Activated CD8-positive, alpha-beta memory T cell treated with anti-CD3 and anti-CD28 coated beads for 1 hour (primary cell): ENCODE data around the gene HTD2.
"Not testable (repeated sequence)": the region's sequence is repeated elsewhere in the genome, so short reads cannot be mapped to it uniquely, and the experiment has no call there.

Source experiments
- DNase-seq, 2 donors: peaks; one replicate each; pipeline ENCODE4 v3.0.0-alpha.2; 2020; ENCODE audit warnings: low read depth in 1 of 2; ENCODE audit errors: extremely low read depth in 1 of 2

Gene HTD2

DNA sequence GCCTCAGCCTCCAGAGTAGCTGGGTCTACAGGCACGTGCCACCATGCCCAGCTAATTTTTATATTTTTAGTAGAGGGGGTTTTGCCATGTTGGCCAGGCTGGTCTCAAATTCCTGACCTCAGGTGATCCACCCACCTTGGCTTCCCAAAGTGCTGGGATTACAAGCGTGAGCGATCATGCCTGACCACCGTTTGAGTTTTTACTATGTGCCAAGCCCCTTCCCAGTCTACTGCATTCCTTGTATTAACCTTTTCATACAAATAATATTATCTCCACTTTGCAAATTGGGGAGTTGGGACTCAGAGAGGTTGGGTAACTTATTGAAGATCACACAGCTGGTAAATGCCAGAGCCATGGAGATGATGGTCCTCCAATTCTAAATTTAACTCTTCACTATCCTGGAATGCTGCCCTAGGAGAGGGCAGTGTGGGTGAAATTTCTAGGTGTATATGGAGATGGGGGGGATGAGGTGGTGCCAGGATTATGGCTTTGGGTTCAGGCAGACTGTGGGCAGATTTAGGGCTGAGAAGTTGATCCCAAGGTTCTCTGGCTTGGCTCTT lies 25.4 kb downstream of the HTD2 start:
- DNase-seq: no peak

DNA sequence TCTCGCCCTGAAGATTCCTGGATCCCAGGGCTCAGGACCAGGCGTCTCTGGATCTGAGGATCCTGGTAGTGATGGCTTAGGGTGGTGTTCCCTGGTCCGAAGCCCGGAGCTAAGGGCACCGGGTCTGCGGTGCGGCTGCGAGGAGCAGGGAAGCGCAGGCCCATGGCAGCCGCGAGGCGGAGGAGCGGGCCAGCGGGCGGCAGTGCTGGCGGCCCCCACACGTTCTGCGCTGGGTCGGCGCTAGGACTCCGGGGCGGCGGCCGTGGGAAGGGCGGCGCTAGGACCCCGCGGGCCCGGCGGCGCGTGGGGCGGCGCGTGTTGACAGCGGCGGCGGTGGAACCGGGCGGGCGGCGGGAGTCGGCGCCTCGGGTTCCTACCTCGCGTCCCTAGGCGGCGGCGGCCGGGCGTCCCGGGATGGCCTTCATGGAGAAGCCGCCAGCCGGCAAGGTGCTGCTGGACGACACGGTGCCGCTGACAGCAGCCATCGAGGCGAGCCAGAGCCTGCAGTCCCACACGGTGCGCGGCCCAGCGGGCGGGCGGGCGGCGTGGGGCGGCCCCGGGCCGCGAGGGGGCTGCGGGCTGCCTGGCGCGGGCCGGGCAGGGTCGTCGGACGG lies 26.4 kb downstream of the HTD2 start, which contains the start of gene PXK:
PXK (plus strand) TSS at position 318 of the 614 bp plus-strand sequence; CDS start at position 415, 97 bp downstream.
- DNase-seq: peak; percentile 19 to 71

DNA sequence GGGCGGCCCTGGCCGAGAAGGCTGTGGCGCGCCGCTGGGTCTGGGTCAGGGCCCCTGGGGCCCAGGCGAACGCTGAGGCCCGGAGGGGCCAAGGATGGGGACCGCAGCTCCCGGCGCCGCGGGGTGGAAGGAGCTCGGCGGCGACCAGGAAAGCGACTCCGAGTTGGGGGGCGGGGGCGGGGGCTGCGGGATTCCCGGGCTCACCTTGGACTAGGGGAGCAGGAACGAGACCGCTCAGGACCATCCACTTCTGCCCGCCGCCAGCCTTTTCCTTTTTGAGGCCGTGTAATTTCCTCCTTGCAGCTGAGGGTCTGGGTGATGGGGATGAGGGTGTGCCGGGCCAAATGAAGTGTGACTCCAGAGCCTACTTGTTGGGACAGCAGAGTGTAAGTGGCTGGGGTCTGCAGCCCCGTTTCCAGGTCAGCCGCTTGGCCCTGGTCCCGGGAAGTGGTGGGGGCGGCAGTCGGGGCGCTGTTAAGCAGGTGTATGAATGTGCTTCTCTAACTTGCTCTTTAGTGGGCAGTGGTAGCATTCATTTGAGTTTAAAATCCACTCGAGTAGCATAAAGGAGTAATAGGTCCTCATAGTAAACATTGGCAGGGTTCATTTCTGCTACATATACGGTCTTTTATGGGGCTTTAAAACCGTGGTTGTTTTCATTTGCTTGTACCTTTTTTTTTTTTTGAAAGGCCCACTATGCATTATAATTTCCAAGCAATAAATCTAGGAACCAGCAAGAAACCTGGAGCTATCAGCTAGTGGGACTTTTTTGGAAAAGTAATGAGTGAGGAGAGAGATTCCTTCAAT lies 27.1 kb downstream of the HTD2 start:
- peak in 1 of 2 donors; percentile 14 for DNase-seq

DNA sequence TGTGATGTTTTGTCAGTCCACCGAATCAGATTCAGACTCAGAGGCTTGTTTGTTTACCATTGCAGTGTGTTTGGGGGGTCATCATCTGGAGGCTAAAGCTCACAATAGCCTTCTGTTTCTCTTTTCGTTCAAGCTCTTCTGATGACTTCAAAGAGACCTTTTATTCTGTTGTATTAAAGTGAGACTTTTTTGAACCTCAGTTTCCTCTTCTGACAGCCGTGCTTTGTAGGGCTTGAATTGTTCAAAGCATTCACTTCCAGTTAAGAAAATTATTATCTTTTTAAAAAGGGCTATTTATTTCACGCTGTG lies 27.6 kb downstream of the HTD2 start:
- no peak for DNase-seq

DNA sequence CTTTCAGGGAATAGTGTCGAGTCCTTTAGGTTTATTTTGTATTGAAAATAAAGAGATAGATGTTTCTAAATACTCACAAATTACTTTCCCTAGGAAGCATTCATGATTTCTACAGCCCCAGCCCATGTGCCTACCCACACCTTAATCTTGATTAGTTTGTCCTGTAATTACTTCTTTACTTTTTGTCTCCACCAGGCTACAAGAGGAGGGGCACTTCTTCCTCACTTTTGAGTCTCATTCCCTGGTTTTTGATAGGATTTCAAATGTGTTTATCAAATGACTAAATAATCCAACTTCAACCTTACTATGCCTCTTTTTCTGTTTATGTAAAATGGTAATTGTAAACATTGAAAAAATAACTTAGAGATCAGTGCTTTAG lies 28.2 kb downstream of the HTD2 start:
- no peak for DNase-seq

DNA sequence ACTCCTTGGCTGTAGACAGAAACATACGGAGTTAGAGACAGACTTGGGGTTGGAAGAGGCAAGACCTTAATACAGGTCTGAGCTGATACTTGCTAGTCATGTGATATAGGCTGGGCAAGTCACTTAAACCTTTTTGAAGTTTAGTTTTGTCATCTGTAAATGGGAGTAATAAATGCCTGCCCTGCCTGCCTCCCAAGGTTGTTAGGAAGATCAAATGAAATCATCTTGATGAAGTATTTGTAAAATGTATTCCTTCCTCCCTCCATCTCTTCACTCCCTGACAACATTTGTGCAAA lies 29.3 kb downstream of the HTD2 start:
- DNase-seq: no peak

DNA sequence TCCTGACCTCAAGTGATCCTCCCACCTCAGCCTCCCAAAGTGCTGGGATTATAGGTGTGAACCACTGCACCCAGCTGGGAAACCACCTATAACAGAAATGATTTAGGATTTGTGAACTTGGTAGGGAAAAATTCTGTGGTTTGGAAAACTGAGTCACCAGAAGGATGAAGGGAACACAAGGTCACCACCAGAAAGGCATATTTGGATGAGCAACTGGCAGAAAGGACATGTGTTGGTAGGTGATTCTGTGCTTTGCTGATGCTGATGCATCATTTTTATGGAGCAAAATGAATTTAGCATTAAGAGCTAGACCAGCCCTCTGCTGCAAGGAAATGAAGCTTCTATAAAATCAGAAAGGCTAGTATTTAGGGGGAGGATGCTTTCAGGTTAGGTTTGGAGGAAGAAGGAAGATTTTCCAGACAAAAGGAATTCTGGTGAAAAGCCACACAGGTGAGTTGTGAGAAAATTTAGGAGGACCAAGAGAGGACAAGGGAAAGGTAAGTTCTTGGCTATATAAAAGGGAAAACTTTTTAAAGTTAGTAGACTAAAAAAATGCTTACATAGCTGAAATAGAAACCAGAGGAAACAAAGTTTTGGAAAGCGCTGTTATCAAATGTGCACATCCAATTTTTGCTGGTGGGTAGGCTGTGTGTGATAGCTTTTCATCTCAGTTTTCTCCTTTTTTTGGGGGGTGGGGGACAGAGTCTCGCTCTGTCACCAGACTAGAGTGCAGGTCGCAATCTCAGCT lies 30.0 kb downstream of the HTD2 start:
- no peak for DNase-seq

DNA sequence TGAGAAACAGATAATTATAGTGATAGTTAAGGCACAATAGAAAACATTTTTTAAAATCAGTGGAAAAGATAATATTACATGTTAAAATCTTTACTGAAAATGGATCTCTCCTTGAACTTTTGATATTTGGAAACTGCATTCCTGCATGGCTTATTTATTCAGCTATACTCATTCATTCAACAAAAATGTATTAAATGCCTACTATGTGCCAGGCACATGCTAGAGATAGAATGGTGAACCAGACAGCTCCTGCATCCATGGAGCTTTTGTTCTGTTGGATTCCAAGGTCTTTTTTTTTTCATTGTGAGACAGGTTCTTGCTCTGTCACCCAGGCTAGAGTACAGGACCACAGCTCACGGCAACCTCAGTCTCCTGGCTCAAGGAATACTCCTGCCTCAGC lies 30.9 kb downstream of the HTD2 start:
- no peak for DNase-seq

DNA sequence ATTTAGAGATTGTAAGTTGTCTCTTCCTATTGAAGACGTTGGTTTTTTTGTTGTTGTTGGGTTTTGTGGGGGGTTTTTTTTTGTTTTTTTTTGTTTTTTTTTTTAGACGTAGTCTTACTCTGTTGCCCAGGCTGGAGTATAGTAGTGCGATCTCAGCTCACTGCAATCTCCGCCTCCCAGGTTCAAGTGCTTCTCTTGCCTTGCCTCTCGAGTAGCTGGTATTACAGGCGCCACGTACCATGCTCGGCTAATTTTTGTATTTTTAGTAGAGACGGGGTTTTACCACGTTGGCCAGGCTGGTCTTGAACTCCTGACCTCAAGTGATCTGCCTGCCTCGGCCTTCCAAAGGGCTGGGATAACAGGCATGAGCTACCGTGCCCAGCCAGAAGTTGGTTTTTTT lies 32.8 kb downstream of the HTD2 start:
- DNase-seq: not testable (repeated sequence)

DNA sequence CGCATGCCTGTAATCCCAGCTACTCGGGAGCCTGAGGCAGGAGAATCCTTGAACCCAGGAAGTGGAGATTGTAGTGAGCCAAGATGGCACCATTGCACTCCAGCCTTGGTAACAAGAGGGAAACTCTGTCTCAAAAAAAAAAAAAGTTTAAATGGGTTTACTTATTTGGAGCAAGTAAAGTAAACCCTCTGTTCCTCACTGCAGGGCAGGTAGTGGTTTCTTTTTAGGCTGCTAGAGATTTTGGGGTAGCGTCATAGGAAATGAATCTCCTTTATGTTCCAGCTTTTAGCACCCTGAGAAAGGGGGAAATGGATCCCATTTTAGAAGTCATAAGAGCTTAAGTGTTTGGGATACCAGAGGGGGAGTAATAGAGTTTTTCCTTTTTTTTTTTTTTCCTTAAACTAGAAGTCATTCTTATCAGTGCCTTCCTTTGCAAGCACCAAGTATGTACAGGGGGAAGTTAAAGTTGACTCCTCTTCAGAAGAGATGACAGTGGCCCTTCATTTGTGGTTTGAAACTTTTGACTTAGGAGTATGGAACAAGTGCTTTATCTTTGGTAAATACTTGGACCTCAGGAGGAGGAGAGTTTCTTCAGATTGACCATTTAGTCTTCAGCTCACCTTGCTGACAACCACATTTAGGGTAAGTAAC lies 34.4 kb downstream of the HTD2 start:
- no peak for DNase-seq

DNA sequence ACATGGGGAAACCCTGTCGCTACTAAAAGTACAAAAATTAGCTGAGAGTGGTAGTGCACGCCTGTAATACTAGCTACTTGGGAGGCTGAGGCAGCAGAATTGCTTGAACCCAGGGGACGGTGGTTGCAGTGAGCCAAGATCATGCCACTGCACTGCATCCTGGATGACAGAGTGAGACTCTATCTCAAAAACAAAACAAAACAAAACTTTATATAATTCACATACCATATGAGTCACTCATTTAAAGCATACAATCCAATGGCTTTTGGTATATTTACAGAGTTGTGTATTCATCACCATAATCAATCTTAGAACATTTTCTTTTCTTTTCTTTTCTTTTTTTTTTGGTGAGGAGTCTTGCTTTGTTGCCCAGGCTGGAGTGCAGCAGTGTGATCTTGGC lies 35.1 kb downstream of the HTD2 start:
- DNase-seq: no peak

DNA sequence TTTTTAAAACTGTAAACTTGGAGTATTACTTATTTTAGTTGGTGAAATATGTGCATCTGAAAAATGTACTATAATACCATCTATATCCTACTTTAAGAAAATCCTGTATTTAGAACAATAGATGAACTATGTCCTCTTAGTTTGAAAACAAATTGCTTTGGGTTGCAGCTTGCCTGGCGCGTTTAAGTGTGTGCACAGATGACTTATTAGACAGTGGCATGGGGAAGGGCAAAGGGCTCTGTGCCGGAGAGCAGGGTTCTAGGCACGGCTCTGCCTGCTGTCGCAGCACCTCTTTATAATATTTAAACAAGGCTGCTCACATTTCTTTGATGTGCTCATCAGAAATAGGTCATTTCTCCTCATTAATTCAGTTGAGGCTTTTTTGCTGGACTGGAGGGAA lies 36.4 kb downstream of the HTD2 start:
- DNase-seq: no peak

DNA sequence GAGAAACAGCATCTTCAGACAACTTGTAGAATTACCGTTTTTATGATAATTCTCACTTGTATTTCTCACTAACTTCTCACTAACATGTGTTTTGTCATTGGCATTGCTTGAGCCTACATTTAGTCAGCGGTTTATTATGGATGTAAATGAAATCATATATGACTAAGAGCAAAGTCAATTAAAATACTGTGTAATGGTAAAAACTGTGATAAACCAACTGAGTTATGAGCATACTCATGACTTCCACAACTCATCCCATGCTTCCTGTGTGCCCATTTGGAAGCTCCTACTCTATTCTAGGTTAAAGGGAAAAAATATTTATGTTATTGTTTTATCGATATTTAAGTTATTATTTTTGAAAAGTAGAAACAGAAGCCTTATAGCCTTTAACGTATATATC lies 39.1 kb downstream of the HTD2 start:
- no peak for DNase-seq

DNA sequence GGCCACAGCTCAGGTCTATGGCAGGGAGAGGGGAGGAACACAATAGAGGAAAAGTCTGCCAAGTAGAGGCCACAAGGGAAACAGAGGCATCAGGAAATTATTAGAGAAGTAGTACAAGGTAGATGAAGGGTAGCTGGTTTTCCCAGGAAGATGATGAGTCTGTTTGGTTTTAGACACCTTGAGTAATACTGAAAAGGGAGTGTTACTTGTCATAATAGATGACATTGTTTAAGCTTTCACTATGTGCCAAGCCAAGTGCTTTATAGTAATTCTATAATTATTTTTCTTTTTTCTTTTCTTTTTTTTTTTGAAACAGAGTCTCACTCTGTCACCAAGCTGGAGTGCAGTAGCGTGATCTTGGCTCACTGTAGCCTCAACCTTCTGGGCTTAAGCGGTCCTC lies 40.0 kb downstream of the HTD2 start:
- no peak for DNase-seq

DNA sequence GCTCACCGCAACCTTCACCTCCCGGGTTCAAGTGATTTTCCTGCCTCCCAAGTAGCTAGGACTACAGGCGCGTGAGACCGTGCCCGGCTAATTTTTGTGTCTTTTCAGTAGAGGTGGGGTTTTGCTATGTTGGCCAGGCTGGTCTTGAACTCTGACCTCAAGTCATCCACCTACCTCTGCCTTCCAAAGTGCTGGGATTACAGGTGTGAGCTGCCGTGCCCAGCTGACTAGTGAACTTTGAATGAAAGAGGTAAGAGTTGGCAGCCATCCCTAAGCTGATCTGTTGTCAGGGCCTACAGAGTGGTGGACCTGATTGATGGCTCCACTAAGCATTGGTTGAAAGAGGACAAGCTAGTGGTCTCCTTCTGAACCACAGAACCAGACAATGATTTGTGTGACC lies 41.7 kb downstream of the HTD2 start:
- no peak for DNase-seq

DNA sequence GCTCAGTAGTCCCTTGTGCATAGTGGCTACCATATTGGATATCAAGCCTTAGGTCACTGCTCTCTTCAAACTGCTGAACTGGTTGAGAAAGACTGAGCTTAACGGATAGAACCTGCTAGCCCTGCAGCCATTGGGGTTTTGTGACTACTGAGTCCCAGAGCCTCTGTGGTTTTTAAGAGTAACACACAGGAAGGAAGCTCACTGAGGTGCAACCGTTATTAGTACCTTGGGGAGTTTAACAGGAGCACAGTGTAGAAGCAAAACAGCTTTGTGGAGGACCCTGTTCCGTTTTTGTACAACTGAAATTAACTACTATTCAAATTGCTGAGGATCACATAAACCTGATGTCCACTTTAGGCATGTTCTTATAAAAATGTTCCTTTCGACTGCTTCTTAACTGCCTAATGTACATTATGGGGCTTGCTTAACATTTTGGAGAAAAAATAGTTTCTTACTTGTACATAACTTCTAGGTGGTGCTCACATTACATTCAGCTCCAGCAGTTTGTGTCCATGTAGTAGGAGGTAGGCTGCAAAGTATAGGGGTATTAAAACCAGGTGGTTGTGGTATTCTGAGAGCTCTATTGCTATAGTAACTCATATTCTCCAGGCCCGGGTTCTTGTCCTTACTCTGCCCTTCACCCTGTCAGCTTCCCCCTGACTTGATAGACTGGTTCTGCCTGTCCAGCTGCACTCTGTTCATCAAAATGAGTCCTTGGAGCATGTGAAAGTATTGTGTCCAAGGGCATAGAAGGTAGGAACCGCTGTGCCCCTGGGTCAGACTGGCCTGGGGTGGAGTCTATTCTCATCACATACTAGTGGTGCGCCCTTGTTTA lies 43.7 kb downstream of the HTD2 start:
- no peak for DNase-seq

DNA sequence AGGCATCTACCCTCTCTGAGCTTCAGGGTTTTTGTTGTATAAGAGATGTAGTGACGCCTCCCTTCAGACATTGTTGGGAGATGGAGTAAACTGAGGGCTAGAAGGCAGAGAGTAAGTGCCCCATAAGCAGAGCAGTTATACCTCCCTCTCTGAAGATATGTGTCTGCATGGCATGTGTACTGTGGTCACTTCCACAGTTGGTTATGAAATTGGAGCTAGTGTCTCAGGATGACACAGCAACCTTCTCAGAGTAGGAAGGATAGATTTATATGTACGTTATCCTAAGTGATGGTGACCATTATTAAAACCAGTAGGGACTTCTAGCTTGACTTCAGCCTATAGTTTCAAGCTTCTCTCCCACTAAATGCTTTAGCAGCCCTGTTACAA lies 44.3 kb downstream of the HTD2 start:
- DNase-seq: no peak

DNA sequence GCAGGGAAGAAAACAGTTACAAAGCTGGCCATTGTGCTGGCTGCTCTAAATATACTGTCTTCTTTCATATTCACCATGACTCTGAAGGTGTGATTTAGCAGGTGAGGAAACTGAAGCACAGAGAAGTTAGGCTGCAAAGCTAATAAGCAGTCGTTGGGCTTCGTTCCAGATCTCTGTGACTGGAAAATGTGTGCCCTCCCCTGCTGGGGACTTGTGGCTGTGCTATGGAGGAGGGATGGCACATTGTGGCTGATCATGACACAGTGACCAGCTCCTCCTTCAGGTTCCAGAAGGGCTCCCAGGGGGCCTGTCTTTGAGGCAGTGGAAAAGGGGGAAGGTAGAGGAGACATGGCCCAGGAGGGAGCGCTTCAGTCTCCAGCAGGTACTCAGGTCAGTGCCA lies 45.6 kb downstream of the HTD2 start:
- no peak for DNase-seq

DNA sequence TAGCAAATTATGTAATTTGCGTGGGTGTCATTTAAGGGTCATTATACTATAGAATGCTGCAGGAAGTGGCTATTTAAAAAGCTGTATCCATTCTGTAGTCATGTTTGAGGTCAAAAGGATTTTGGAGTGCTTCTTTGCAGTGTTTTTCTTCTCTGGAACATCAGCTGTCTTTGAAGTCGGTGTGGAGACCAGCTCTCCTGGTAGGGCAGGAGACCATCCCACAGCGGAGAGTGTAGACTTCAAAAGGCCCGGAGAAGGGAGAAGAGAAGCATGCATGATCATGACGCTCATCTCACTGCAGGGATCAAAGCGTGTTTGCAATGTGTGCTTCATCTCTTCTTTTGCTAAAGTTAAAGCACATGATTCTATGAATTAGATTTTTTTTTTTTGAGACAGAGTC lies 46.3 kb downstream of the HTD2 start:
- DNase-seq: no peak

DNA sequence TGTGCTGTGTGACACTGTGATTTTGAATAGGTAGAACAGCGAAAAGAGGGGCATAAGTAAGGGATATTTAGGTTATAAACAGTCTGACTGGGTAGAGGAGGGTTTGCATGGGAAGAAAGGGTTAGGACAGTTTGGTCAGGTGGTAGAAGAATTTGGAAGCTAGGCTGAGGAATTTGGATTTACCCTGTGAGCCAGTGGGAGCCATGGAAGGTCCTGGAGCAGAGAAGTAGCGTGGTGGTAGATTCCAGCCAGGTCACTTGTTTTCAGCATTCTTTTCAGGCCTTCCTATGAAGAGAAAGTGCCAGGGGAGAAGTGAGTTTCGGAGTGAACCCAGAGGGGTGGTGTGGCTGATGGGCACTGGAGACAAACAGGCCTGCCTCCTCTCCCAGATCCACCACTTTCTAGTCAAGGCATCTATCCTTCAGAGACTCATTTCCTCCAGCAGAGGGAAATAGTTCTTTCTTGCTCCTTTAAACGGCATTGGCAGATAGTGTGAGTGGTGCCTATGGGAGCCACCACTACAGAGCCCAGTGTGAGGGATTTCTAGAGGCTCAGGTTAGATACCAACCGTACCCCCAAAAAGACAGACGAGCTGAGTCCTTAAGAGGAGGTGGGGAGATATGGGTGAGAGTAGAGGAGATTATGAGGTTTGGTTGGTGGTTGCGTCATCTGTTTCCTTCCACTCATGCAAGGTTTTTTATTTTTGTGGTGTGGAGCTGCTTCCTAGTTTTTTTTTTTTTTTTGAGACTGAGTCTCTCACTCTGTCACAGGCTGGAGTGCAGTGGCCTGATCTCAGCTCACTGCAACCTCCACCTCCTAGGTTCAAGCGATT lies 47.6 kb downstream of the HTD2 start:
- no peak for DNase-seq
